GM19324 (cell line): ENCODE results near the gene CEP112.

Source experiments
- ATAC-seq: cut with Tn5 transposase; IDR thresholded peaks from one replicate; pipeline ENCODE4 v1.9.1; 2021; ENCODE audit warnings: mild to moderate bottlenecking, moderate library complexity; ENCODE audit not compliant: unreplicated experiment, low FRiP score

Gene CEP112

DNA sequence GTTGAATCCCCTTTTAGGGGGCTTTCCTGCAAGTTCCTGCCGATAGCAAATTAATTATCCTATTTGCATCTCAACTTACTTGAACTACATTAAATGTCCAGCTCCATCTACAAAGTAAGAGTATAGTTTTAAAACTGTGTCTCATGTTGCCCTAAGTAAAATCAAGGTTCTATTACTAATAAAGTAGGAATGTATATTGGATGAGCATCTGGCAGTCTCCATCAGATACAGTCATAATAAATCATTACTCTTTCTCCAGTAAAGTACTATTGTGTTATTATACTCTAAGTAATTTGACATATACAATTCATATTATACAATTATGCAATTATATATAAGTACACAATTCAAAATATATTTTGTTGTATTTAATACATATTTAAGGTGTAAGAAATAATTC lies 249.3 kb downstream of the CEP112 start:
- ATAC-seq = no peak

DNA sequence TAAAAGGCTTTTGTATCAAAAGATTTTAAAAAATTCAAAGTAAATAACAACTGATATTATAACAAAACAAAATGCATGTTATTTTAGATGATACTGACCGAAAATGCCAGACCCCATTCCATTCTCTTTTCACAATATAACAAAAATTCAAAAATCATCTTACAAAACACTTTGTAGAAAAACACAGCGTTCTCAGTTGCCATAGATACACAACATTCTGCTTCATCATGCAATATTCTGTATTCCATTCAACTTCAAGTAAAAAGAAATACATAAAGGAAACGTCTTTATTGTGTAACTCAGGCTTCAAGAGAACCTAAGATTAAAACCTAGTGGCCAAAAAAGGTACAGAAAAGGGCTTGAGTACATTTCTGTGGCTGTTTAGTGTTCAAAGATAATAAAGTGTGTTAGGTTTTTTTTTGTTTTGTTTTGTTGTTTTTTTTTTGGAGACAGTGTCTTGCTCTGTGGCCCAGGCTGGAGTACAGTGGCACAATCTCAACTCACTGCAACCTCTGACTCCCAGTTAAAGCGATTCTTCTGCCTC lies 250.5 kb downstream of the CEP112 start:
- ATAC-seq = no peak

DNA sequence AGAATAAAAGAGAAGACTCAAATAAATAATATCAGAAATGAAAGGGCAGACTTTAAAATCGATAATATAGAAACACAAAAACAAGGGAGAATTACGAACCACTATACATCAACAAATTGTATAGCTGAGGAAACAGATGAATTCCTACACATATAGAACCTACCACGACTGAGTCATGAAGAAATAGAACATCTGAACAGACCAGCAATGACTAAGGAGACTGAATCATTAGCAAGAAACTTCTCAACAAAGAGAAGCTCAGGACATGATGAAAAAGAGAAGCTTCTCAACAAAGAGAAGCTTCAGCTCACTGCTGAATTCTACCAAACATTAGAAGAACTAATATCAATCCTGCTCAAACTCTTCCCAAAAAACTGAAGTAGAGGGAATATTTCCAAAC lies 255.9 kb downstream of the CEP112 start:
- ATAC-seq = no peak

DNA sequence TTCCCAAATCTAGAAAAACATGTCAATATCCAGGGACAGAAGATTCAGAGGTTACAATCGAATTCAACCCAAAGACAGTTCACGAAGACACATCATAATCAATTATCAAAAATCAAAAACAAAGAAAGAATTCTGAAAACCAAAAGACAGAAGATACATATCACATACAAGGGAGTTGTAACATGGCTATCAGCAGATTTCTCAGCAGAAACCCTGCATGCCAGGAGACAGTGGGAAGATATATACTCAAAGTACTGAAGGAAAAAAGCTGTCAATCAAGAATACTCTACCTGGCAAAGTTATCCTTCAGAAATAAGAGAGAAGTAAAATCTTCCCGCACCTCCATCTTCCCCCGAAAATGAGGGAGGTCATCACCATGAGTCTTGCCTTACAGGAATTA lies 258.6 kb downstream of the CEP112 start:
- no peak for ATAC-seq

DNA sequence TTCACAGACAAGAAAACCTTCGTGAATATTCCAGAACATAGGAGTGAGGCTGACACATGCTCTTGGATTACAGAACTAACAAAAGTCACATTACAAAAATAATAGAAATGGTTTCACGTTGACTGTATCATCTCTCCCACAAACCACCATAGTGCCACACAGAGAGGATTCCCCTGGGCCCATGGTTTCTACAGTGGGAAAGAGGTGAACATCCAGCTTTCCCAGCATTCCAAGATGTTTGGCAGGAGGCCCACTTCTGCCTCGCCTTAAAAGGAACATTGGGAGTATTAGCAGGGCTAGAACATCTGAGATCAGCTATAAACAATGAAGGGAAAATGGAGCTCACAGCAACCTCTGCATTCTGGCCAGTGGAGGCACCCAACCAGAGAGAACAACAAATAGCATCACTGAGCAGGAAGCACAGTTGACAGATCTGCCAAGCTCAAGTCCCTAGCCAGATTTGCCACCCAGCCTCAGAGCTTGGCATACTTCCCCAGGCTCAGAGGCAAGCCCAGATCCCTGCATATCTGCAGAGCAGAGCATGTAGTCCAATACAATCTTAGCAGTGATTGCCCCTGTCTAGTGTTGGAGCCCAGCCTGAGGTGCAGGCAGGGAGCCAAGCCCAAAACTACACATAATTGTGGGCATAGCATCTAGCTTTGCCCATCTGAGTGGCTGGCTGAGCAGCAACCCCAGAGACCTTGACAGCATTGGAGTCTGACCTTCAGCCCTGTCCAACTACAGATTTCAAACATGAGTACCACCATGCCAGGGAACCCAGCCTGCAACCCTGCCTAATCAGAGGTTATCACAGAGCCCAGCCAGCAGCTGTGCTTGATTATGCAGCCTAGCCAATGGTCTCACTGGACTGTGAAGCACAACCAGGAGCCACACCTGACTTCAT lies 260.4 kb downstream of the CEP112 start:
- ATAC-seq = no peak

DNA sequence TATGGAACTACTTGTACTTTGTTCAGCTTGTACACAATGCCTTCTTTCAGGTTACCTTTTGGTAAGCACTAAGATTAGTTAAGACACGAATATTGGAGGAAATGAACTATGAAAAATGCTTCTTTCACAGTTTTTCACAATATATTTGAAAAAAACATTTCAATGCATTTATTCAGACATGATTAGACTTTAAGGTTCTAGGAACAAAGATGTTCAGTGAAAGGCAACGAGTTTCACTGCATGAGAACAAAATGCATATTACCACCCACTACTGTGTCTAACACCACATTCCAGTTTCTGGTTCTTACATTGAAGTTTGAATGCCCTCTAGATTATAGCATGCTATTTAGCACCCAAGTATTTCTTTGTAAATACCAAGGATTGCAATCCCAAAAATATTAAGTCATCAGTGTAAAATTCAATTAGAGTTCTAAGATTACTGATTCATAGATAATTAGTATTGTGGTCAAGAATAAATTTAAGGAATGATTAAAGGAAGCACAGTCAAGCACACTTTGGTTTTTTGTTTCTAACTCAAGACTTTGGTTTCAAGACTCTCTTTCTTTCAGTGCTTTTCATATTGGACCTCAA lies 261.7 kb downstream of the CEP112 start:
- ATAC-seq = no peak

DNA sequence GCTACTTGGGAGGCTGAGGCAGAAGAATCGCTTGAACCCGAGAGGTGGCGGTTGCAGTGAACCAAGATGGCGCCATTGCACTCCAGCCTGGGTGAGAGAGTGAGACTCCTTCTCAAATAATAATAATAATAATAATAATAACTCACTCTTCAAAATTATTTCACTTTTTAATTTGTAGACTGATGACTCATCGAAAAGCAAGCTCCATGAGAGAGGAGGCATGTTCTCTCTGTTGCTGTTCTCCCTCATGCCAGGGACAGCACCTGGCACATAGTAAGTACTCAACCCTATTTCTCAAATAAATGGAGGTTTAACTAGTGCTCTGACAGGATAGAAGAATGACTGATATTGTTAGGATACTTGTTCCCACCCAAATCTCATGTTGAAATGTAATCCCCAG lies 265.3 kb downstream of the CEP112 start:
- no peak for ATAC-seq

DNA sequence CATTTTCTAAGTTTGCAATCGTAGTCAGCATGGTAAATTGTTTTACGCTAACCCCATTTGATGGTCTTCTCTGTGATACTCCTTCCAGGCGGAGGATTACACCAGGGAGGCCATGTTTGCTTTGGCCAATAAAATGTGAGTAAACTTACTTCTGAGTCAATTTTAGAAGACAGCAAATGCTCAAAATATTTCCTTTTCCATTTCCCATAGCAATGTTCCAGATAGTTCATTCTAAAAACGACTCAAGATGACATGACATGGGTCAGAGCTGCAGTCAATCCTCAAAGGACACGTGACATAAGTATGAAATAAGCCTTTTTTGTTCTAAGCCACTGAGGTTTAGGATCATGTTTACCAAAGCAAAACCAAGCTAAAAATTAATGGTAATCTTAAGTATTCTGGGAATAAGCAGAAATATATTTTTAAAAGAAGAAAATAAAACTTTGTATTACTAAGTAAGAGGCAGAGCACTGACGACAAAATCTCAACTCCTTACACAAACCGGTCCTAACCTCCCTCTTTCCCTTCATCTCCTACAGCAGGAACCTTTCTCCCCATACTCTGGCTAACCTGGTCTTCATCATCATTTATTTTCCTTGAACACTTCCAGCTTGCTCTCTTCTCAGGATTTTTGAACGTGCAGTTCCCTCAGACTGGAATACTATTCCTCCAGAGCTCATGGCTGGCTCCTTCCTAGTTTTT lies 266.2 kb downstream of the CEP112 start:
- ATAC-seq = no peak

DNA sequence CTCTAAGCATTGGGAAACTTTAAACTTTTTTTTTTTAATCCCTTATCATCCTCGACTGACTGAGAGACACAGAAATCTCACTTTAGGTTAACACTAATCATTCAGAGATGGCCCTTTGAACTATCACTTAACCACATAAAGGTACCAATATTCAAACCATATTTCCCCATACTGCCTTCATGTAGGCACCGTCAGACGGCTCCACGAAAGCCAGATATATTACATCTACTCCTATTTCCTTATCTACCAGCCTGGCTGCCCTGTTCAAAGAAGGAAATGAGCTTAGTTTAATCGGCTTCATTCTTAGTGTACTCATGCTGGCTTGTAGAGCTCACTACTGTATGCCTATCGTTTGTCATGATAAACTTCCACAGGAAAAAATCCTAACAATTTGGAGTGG lies 270.9 kb downstream of the CEP112 start:
- ATAC-seq = no peak

DNA sequence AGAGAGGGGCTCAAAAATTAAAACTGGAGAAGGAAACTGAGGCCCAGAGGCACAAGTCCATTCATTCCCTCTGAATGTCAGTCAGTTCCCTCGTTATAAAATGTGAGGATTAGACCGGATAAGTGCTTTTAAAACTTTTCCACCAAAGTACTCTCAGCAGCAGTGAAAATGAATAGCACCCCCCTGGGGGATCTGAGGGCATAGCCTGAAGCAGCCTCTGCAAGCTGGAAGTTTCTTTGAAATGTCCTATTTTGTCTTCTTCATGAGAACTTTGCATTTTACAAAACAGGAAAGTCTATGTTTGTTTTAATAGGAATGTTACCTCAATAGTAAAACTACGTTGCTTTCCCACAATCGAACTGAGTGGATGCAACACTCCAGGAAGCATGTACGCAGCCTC lies 273.0 kb downstream of the CEP112 start:
- no peak for ATAC-seq

DNA sequence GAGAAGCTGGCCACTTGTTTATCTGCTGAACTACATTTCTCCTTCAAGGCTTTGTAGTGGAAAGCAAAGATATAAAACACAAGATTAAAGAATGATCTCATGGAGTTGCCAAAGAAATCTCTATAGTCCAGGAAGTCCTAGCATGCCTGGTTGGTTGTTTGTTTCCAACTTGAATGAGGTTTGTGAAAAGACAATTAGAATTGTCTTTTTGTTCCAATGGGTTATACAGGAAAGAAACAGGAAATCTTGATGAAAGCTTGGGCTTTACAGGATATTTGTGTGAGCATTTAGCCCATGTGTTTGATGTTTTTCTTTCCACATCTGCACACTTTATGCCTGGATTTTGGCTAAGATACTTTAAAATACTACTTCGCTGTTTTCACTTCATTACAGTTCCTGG lies 273.4 kb downstream of the CEP112 start:
- no peak for ATAC-seq

DNA sequence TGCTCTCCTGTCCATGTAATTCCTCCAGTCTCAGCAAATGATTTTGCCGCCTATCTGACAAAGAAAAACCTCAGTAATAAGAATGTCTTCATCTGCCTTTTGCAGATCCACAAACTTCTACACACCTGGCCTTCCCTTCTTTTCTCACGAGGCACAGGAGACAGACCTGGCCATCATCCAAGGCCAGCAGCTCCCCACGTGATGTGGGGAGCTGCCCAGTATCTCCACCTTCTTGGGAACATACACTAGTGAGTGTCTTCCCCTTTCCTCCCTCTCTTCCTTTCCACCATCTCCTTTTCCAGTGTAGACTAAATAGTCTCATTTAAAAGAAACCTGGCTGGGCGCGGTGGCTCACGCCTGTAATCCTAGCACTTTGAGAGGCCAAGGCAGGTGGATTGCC lies 274.4 kb downstream of the CEP112 start:
- no peak for ATAC-seq

DNA sequence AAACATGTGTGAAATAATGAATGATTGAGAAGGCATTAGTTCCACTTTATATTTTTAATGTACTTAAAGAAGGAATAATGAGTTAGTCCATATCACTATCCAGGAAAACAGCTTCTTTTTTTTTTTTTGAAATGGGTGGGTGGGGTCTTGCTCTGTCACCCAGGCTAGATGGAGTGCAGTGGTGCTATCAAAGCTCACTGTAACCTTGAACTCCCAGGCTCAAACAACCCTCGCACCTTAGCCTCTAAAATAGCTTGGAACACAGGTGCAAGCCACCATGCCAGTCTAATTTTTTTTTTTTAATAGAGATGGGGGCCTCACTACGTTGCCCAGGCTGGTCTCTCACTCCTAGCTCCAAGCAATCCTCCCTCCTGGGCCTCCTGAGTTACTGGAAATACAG lies 275.5 kb downstream of the CEP112 start:
- ATAC-seq = no peak

DNA sequence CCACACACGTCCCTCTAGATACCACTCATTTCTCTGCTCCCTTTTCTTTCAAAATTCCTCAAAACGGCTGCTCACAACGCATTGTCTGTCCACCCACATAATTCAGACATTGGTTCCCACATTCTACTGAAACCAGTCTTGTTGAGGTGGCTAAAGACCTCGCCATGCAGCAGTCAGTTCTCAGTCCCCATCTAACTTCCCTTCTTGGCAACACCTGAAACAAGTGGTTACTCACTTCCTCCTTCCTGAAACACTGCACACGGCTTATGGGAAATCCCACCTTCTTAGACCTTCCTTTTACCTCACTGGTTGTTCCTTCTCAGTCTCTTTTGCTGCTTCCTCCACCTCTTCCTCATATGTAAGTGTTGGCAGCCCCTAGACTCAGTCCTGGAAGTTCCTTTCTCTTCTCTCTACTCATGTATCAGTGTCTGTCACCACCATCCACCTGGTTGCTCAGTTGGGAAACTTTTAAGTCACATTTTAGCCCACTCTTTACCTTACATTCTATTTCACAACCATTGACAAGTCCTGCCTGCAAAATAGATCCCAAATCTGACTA lies 277.1 kb downstream of the CEP112 start:
- peak; percentile 92 for ATAC-seq

DNA sequence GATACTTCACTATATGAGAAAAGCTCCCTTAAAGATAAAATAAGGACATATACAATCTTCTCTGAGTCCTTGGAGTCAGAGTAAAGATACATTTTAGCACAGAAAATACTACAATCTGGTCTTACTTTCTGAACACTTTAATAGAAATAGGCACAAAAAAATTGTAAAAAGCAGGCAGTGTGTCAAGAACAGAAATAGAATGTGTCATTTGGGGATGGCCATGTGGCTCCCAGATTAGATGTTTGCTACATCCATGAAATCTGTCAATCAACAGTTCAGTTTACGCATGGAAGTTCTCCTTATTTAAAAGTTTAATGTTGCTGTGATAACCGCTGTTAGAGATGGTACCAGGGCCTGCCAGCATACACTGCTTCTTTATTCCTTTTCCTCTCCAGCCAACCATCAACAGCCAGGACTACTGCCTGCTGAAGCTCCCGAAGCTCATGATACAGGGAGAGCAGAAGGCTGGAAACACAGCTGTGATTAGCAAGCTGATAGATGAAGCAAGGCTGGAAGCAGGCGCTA lies 278.5 kb downstream of the CEP112 start:
- ATAC-seq = no peak

DNA sequence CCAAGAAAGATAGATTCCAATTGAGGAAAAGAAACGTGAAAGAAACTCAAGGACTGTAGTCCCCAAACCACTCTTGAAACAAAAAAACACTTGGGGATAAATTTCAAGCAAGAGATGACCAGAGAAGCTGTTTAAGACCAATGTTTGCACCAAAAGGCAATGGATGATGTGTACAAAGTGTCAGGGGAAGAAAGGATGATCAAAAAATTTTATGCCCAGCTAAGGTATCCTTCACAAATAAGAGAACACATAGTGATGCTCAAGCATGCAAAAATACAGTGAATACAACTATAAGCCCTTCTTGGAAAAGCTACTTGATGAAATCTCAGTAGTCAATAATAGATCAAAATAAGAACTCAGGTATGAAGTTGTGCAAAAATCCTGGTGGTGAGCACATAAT lies 281.1 kb downstream of the CEP112 start:
- no peak for ATAC-seq

DNA sequence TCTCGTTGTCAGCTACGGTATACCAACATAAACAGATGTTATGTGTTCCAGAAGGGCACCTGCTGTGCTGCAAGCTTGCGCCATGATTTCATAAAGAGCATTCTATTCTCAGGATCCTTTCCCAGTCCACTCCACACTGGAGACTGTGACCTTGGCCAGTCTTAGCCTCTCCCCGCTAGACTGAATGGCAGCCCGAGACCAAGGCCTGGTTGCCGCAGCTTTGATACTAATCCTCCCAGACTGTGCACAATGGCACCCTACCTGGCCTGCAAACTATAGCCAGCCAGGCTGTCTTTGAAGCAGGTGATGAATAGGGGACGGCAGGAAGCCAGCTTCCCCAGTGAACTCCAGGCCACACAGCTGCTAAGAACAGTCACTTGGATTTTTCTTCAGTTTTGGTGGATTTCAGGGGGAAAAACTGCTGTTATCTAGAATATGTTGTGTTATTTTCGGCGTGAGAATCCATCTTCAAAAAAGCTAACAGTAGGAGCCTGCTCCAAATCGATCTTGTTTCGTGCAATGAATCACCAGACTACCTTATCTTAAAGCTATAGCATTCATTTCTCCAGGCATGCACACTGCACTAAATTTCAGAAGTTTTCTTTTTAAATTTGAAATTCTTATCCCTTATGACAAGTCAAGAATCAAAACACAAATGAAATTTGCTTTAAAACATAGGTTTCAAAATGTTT lies 289.0 kb downstream of the CEP112 start:
- ATAC-seq = no peak

DNA sequence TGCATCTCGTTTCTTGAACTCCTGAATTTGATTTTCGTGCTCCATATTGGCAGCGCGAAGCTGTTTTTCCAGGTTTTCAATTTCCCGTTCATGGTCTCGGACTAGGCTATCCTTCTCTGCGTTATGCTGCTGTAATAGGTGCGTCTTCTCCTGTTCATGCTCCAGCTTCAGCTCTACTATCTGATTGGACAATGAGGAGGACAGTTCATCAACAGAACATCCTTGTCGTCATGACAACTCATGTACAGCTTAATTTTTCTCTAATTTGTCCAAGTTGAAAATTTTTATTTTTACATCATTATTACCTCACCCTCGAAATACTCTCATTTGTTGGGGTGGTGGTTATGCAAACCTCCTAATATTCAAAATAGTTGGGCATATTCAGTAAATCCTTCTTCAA lies 289.8 kb downstream of the CEP112 start:
- no peak for ATAC-seq

DNA sequence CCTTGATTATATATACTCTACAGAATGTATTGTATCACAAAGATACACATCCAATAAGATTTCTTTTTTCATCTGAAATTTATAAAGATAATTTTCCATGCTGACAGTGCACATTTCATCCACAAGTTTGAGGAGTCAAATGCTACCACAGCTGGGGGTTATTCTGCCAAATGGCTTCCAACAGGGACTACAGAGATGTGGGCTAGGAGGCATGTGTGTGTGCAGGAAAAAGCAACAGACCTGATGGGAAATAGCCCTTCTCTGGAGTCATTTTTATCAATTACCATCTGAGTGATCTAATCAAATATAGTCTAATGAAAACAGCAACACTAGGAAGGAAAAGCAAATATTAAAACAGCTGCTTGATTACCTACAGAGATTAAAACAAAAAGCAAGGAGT lies 290.5 kb downstream of the CEP112 start:
- no peak for ATAC-seq

DNA sequence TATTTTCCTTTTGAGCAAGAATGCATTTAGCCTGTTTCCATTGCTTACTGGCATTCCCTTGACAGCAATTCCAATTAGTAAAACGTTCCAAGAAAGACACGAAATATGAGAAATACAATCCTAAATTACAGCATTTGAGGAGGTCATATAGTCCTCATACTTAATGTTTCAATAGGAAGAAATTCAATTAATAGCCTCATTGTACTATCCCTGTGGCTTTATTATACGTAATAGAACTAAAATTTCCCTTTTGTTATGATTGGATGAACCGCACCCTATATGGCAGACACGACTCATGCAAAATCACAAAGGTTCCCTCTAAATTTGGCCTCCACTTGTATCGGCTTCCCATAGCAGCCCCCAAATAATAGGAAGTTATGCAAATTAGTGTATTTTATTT lies 291.7 kb downstream of the CEP112 start:
- ATAC-seq = no peak
